Adrenal gland (tissue), 5 donors: ENCODE data around the gene SYT1.

ENCODE experiments used
- CTCF ChIP-seq, 6 experiments: fragments of 450-650 bp in 4 of 6; fragments of 200-600 bp in 2 of 6; sonication (generic) in 1 of 6; IDR thresholded peaks; 1 replicate in 5 of 6; 2 replicates in 1 of 6; pipeline versions ENCODE4 v1.5.1 to v1.8.0; 2016 to 2021; ENCODE audit warnings: antibody characterized with exemption in 6 of 6, mild to moderate bottlenecking in 2 of 6, moderate library complexity in 1 of 6
- POLR2A ChIP-seq, 2 donors: fragments of 450-650 bp; IDR thresholded peaks; one replicate each; pipeline ENCODE4 v1.6.1; 2017; ENCODE audit warnings: antibody characterized with exemption in 2 of 2, mild to moderate bottlenecking in 2 of 2, moderate library complexity in 1 of 2
- donor health status: DM: no; HTN: no; CAD: no.

GRCh38 chr12:78878459-78878858, 13.9 kb downstream of the SYT1 start:
- no peak for TF ChIP-seq CTCF (IDR thresholded peaks at IDR 0.05)
- no peak for TF ChIP-seq POLR2A (IDR thresholded peaks at IDR 0.05)
